NB4 (cell line): ENCODE measurements around the gene STPG4.

ENCODE experiments used
- MYC ChIP-seq: IDR thresholded peaks from 2 replicates; pipeline ENCODE4 v1.6.1; 2011; ENCODE audit warnings: low read depth, low read length
- POLR2A ChIP-seq: IDR thresholded peaks from 2 replicates; pipeline ENCODE4 v1.6.1; 2011; ENCODE audit warnings: mild to moderate bottlenecking; ENCODE audit not compliant: insufficient read length; ENCODE audit errors: extremely low read depth
- TF ChIP-seq, protein P1 (sequence below): IDR thresholded peaks from one replicate; pipeline ENCODE4 v1.5.1; 2012; ENCODE audit warnings: low read depth, low read length
- TF ChIP-seq, protein P2 (sequence below): IDR thresholded peaks from 2 replicates; pipeline ENCODE4 v1.6.1; 2011; ENCODE audit warnings: low read depth, low read length

DNA sequence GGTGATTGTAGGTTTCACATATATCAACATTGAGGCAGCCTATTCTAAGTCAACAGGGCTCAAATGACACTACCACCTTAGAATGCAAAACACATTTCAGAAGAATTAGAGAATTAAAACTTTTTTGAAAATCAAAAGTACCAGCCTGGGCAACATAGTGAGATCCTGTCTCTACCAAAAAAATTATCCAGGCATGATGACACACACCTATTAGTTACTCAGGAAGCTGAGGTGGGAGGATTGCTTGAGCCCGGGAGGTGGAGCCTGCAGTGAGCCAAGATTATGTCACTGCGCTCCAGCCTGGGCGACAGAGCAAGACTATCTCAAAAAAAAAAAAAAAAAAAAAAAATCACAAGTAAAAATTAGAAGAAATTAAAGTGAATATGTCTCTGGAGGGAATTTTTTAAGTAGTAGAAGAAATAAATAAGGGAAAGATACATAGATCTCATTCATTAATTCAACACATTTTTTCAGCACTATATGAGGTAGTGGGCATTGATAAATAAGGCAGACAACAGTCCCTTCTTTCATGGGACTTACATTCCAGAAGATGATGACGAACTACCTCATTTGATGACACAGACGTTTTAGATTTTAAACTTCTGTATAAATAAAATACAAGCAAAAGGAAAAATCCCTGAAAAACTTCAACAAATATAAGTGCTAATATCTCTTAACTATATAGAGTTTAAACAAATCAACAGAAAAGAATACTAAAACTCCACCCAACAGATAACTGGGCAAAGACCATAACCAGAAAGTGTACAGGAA is 42.3 kb downstream of the STPG4 start:
- TF ChIP-seq, protein P1, sequence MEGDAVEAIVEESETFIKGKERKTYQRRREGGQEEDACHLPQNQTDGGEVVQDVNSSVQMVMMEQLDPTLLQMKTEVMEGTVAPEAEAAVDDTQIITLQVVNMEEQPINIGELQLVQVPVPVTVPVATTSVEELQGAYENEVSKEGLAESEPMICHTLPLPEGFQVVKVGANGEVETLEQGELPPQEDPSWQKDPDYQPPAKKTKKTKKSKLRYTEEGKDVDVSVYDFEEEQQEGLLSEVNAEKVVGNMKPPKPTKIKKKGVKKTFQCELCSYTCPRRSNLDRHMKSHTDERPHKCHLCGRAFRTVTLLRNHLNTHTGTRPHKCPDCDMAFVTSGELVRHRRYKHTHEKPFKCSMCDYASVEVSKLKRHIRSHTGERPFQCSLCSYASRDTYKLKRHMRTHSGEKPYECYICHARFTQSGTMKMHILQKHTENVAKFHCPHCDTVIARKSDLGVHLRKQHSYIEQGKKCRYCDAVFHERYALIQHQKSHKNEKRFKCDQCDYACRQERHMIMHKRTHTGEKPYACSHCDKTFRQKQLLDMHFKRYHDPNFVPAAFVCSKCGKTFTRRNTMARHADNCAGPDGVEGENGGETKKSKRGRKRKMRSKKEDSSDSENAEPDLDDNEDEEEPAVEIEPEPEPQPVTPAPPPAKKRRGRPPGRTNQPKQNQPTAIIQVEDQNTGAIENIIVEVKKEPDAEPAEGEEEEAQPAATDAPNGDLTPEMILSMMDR = no peak
- no peak for TF ChIP-seq POLR2A
- TF ChIP-seq, protein P2, sequence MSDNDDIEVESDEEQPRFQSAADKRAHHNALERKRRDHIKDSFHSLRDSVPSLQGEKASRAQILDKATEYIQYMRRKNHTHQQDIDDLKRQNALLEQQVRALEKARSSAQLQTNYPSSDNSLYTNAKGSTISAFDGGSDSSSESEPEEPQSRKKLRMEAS = no peak
- no peak for TF ChIP-seq MYC
